ENCODE results near the gene PLAC1. TPM values are rescaled to one million over a fixed set of nuclear protein-coding genes. Genes with fewer than 3 reads are reported as not detected.

PLAC1 gene
- total and polyA plus RNA-seq, 4 donors: 0.10 TPM; not detected in 3

- intact Hi-C loops (cut with DNase I): no loop called here
- H3K9me3 ChIP-seq (ENCODE audit: control insufficient read depth, low read length): no peaks in the 10 kb centered on the region
- no peaks in the 10 kb centered on the region for H3K36me3 ChIP-seq (ENCODE audit: control insufficient read depth in 1 of 2, insufficient read depth in 2 of 2, low read length in 1 of 2)
- no peak overlapping the region for H3K4me3 ChIP-seq (ENCODE audit: low read length in 2 of 2)
- no peak overlapping the region for H3K27ac ChIP-seq (ENCODE audit: low read depth in 1 of 2, low read length in 2 of 2)
- ATAC-seq (ENCODE audit: low FRiP score) (no peak), DNase-seq (no peak)
- H3K27me3 ChIP-seq (ENCODE audit: control insufficient read depth in 1 of 2, insufficient read depth in 2 of 2, low read length in 1 of 2): no peaks in the 10 kb centered on the region
- no peaks in the 10 kb centered on the region for H3K4me1 ChIP-seq (ENCODE audit: control insufficient read depth in 1 of 2, insufficient read depth in 2 of 2, low read length in 2 of 2)
- 79 to 93% methylated on average over 3 of the region's 3 CpGs for WGBS, 2 donors
Observed at GRCh38 chrX:134569306-134569705, 89.0 kb downstream of the PLAC1 start.

- intact Hi-C loops (cut with DNase I): no loop called here
Observed at GRCh38 chrX:134568285-134569016, 89.8 kb downstream of the PLAC1 start.

GRCh38 chrX:134566506-134566905 is 91.8 kb downstream of the PLAC1 start:
- Histone ChIP-seq H3K36me3 (ENCODE audit: control insufficient read depth in 1 of 2, insufficient read depth in 2 of 2, low read length in 1 of 2) (no peaks in the 10 kb centered on the region), H3K27ac (ENCODE audit: low read depth in 1 of 2, low read length in 2 of 2) (no peak overlapping the region), H3K4me1 (ENCODE audit: control insufficient read depth in 1 of 2, insufficient read depth in 2 of 2, low read length in 2 of 2) (no peaks in the 10 kb centered on the region), H3K4me3 (ENCODE audit: low read length in 2 of 2) (no peak overlapping the region), H3K27me3 (ENCODE audit: control insufficient read depth in 1 of 2, insufficient read depth in 2 of 2, low read length in 1 of 2) (no peaks in the 10 kb centered on the region), H3K9me3 (ENCODE audit: control insufficient read depth, low read length) (no peaks in the 10 kb centered on the region)
- 66 to 86% methylated on average over 5 of the region's 5 CpGs for WGBS, 2 donors
- DNase-seq: no peak
- intact Hi-C loops (cut with DNase I): no loop called here
- ATAC-seq (ENCODE audit: low FRiP score): no peak

More at GRCh38 chrX:134568285-134569016, 89.8 kb downstream of the PLAC1 start:
- Histone ChIP-seq H3K36me3 (ENCODE audit: control insufficient read depth in 1 of 2, insufficient read depth in 2 of 2, low read length in 1 of 2) (no peaks in the 10 kb centered on the region), H3K4me3 (ENCODE audit: low read length in 2 of 2) (no peak overlapping the region), H3K27me3 (ENCODE audit: control insufficient read depth in 1 of 2, insufficient read depth in 2 of 2, low read length in 1 of 2) (no peaks in the 10 kb centered on the region), H3K27ac (ENCODE audit: low read depth in 1 of 2, low read length in 2 of 2) (no peak overlapping the region), H3K9me3 (ENCODE audit: control insufficient read depth, low read length) (no peaks in the 10 kb centered on the region), H3K4me1 (ENCODE audit: control insufficient read depth in 1 of 2, insufficient read depth in 2 of 2, low read length in 2 of 2) (no peaks in the 10 kb centered on the region)
- ATAC-seq (ENCODE audit: low FRiP score) (no peak), DNase-seq (no peak)
- 51 to 76% methylated on average over 8 of the region's 8 CpGs for WGBS, 2 donors

- Histone ChIP-seq H3K36me3 (ENCODE audit: control insufficient read depth in 1 of 2, insufficient read depth in 2 of 2, low read length in 1 of 2) (no peaks in the 10 kb centered on the region), H3K27me3 (ENCODE audit: control insufficient read depth in 1 of 2, insufficient read depth in 2 of 2, low read length in 1 of 2) (no peaks in the 10 kb centered on the region), H3K27ac (ENCODE audit: low read depth in 1 of 2, low read length in 2 of 2) (no peak overlapping the region), H3K4me3 (ENCODE audit: low read length in 2 of 2) (no peak overlapping the region), H3K4me1 (ENCODE audit: control insufficient read depth in 1 of 2, insufficient read depth in 2 of 2, low read length in 2 of 2) (no peaks in the 10 kb centered on the region), H3K9me3 (ENCODE audit: control insufficient read depth, low read length) (no peaks in the 10 kb centered on the region)
- intact Hi-C loops (cut with DNase I): no loop called here
- ATAC-seq (ENCODE audit: low FRiP score) (no peak), DNase-seq (no peak)
- 67 to 83% methylated on average over 2 of the region's 2 CpGs for WGBS, 2 donors
Observed at GRCh38 chrX:134562002-134562401, 96.3 kb downstream of the PLAC1 start.

- intact Hi-C loops (cut with DNase I): no loop called here
- Histone ChIP-seq H3K27ac (ENCODE audit: low read depth in 1 of 2, low read length in 2 of 2) (no peak overlapping the region), H3K4me1 (ENCODE audit: control insufficient read depth in 1 of 2, insufficient read depth in 2 of 2, low read length in 2 of 2) (no peaks in the 10 kb centered on the region), H3K36me3 (ENCODE audit: control insufficient read depth in 1 of 2, insufficient read depth in 2 of 2, low read length in 1 of 2) (no peaks in the 10 kb centered on the region), H3K9me3 (ENCODE audit: control insufficient read depth, low read length) (no peaks in the 10 kb centered on the region), H3K4me3 (ENCODE audit: low read length in 2 of 2) (no peak overlapping the region), H3K27me3 (ENCODE audit: control insufficient read depth in 1 of 2, insufficient read depth in 2 of 2, low read length in 1 of 2) (no peaks in the 10 kb centered on the region)
- whole genome bisulfite sequencing, 2 donors: 74 to 82% methylated on average over 4 of the region's 4 CpGs
- no peak for DNase-seq
- no peak for ATAC-seq (ENCODE audit: low FRiP score)
Observed at GRCh38 chrX:134558133-134558532, 100.1 kb downstream of the PLAC1 start.

- Histone ChIP-seq H3K9me3 (ENCODE audit: control insufficient read depth, low read length) (no peaks in the 10 kb centered on the region), H3K4me3 (ENCODE audit: low read length in 2 of 2) (no peak overlapping the region), H3K4me1 (ENCODE audit: control insufficient read depth in 1 of 2, insufficient read depth in 2 of 2, low read length in 2 of 2) (no peaks in the 10 kb centered on the region), H3K36me3 (ENCODE audit: control insufficient read depth in 1 of 2, insufficient read depth in 2 of 2, low read length in 1 of 2) (no peaks in the 10 kb centered on the region), H3K27ac (ENCODE audit: low read depth in 1 of 2, low read length in 2 of 2) (no peak overlapping the region), H3K27me3 (ENCODE audit: control insufficient read depth in 1 of 2, insufficient read depth in 2 of 2, low read length in 1 of 2) (no peaks in the 10 kb centered on the region)
- 62 to 74% methylated on average over 8 of the region's 8 CpGs for WGBS, 2 donors
- ATAC-seq (ENCODE audit: low FRiP score) (no peak), DNase-seq (no peak)
- intact Hi-C loops (cut with DNase I): no loop called here
Observed at GRCh38 chrX:134554291-134554690, 104.0 kb downstream of the PLAC1 start.

GRCh38 chrX:134552351-134552750 is 105.9 kb downstream of the PLAC1 start:
- Histone ChIP-seq H3K4me3 (ENCODE audit: low read length in 2 of 2) (no peak overlapping the region), H3K4me1 (ENCODE audit: control insufficient read depth in 1 of 2, insufficient read depth in 2 of 2, low read length in 2 of 2) (no peaks in the 10 kb centered on the region), H3K36me3 (ENCODE audit: control insufficient read depth in 1 of 2, insufficient read depth in 2 of 2, low read length in 1 of 2) (no peaks in the 10 kb centered on the region), H3K9me3 (ENCODE audit: control insufficient read depth, low read length) (no peaks in the 10 kb centered on the region), H3K27me3 (ENCODE audit: control insufficient read depth in 1 of 2, insufficient read depth in 2 of 2, low read length in 1 of 2) (no peaks in the 10 kb centered on the region), H3K27ac (ENCODE audit: low read depth in 1 of 2, low read length in 2 of 2) (no peak overlapping the region)
- intact Hi-C loops (cut with DNase I): no loop called here
- 84 to 85% methylated on average over 5 of the region's 5 CpGs for WGBS, 2 donors
- DNase-seq (no peak), ATAC-seq (ENCODE audit: low FRiP score) (no peak)

GRCh38 chrX:134551376-134552048 is 106.8 kb downstream of the PLAC1 start:
- intact Hi-C loops (cut with DNase I): no loop called here
- Histone ChIP-seq H3K27me3 (ENCODE audit: control insufficient read depth in 1 of 2, insufficient read depth in 2 of 2, low read length in 1 of 2) (no peaks in the 10 kb centered on the region), H3K4me1 (ENCODE audit: control insufficient read depth in 1 of 2, insufficient read depth in 2 of 2, low read length in 2 of 2) (no peaks in the 10 kb centered on the region), H3K4me3 (ENCODE audit: low read length in 2 of 2) (no peak overlapping the region), H3K27ac (ENCODE audit: low read depth in 1 of 2, low read length in 2 of 2) (no peak overlapping the region), H3K36me3 (ENCODE audit: control insufficient read depth in 1 of 2, insufficient read depth in 2 of 2, low read length in 1 of 2) (no peaks in the 10 kb centered on the region), H3K9me3 (ENCODE audit: control insufficient read depth, low read length) (no peaks in the 10 kb centered on the region)
- no peak for DNase-seq
- ATAC-seq (ENCODE audit: low FRiP score): no peak
- WGBS, 2 donors: 62 to 72% methylated on average over 22 of the region's 22 CpGs

Measured in aorta (tissue), 5 donors.